Prostate gland (tissue), 2 donors: ENCODE measurements around the gene KCNN3. TPM values are rescaled to one million over a fixed set of nuclear protein-coding genes. Genes with fewer than 3 reads are reported as not detected.

Source experiments
- DNase-seq: peaks from one replicate; pipeline ENCODE4 v3.0.0-alpha.2; 2019; ENCODE audit warnings: low spot score
- H3K27ac ChIP-seq, 2 donors: fragments of 200-600 bp; sonication (generic); 2 replicates each; pipeline ENCODE4 v1.5.1; 2017 to 2019
- H3K27me3 ChIP-seq: fragments of 200-600 bp; sonication (generic); replicated peaks from 2 replicates; pipeline ENCODE4 v1.5.1; 2019; ENCODE audit not compliant: insufficient read depth
- H3K36me3 ChIP-seq, 2 donors: fragments of 200-600 bp; sonication (generic); 1 replicate in 1 of 2; 2 replicates in 1 of 2; pipeline versions ENCODE4 v1.5.1 to v1.8.1; 2017 to 2019
- H3K4me1 ChIP-seq: fragments of 200-600 bp; sonication (generic); replicated peaks from 2 replicates; pipeline ENCODE4 v1.5.1; 2019
- H3K4me3 ChIP-seq, 2 donors: fragments of 200-600 bp; sonication (generic); 2 replicates each; pipeline ENCODE4 v1.5.1; 2017 to 2019
- H3K9me3 ChIP-seq: fragments of 200-600 bp; sonication (generic); 2 replicates; pipeline ENCODE4 v1.5.1; 2017
- POLR2A ChIP-seq: fragments of 450-650 bp; IDR thresholded peaks from one replicate; pipeline ENCODE4 v1.6.1; 2016; ENCODE audit warnings: antibody characterized with exemption, mild to moderate bottlenecking
- POLR2AphosphoS5 ChIP-seq: sonication (generic); formaldehyde crosslinking; IDR thresholded peaks from one replicate; pipeline ENCODE4 v1.6.1; 2017; ENCODE audit warnings: antibody characterized with exemption
- WGBS: methylation state at CpG from one replicate; pipeline ENCODE4 v1.1.5; 2018; 5-methylcytosine and 5-hydroxymethylcytosine counted together
- intact Hi-C: fragments of 100-400 bp; cut with DNase I; formaldehyde crosslinking; loops from one replicate; pipeline ENCODE4 v1.14.2; 2022
- total RNA-seq, 2 donors: library from RNA; depleted of rRNA; stranded (reverse); fragments of >200 nt; gene quantifications; one replicate each; pipeline ENCODE4 v1.1.0, GENCODE V29; 2016
- TF ChIP-seq, protein P1 (sequence below), 4 experiments: fragments of 200-600 bp in 2 of 4; fragments of 450-650 bp in 2 of 4; sonication (generic) in 2 of 4; IDR thresholded peaks; 1 replicate in 3 of 4; 2 replicates in 1 of 4; pipeline ENCODE4 v1.5.1; 2016 to 2019; ENCODE audit warnings: antibody characterized with exemption in 4 of 4, mild to moderate bottlenecking in 2 of 4, moderate library complexity in 2 of 4

Gene KCNN3
- total RNA-seq, 2 donors from 2014 or later = 1.2 to 3.0 TPM

DNA sequence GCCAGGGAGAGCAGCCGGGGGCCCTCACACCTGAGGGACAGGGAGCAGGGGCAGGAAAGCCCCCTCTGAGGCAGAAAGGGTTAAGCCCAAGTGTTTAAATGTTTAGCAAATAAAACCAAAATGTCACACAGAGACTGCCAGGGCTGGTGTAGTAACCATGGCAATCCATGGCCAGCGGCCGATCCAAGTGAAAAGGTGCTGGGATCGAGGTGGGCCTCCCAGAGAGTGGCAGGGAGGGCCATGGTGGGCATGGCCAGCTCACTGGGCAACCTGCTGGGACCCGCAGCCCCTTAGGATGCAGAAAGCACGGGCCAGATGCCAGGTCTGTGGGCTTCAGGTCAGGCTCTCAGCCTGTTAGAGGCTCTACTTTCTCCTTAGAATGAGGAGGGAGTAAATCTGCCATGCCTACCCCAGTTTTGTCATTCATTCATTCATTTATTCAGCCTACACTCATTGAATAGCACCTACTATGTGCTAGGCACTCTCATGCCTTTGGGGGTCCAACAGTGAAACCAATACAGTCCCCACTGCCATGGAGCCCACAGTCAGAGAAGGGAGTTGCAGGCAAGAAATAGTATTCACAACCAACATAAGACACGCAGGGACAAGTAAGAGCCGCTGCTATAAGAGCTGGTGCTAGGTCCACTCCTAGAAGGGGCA is 56.1 kb downstream of the KCNN3 start:
- Histone ChIP-seq H3K27ac (no peak overlapping the region), H3K4me3 (no peak overlapping the region)

DNA sequence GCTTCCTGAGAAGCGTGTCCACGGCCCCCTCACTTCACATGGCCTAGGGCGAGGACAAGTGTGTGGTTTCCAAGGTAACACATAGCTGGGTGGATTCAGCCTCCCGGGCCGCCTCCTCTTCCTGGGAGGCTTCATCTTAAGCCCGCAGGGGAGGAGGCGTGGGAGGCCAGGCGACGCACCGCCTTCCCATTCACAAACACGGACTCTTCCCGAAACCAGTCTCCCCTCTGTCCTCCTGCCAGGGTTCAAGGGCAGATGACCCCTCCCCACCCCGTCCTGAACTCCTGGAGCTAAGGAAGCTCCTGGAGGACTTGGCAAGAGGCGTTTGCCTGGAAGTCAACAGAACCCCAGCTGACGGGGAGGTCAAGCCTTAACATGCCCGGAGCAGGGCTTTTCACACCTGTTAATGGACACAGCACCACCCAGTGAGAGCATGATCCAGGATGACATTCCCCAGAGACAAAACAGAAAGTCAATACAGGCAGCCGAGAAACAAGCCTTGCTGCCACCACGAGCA is 56.7 kb downstream of the KCNN3 start:
- peak overlapping the region in 1 of 2 donors; percentile 36 for H3K27ac ChIP-seq
- DNase-seq = peak; percentile 73
- peaks cover 8% of the 10 kb centered on the region for H3K4me1 ChIP-seq
- peak; percentile 63 for TF ChIP-seq POLR2AphosphoS5
- TF ChIP-seq, protein P1, sequence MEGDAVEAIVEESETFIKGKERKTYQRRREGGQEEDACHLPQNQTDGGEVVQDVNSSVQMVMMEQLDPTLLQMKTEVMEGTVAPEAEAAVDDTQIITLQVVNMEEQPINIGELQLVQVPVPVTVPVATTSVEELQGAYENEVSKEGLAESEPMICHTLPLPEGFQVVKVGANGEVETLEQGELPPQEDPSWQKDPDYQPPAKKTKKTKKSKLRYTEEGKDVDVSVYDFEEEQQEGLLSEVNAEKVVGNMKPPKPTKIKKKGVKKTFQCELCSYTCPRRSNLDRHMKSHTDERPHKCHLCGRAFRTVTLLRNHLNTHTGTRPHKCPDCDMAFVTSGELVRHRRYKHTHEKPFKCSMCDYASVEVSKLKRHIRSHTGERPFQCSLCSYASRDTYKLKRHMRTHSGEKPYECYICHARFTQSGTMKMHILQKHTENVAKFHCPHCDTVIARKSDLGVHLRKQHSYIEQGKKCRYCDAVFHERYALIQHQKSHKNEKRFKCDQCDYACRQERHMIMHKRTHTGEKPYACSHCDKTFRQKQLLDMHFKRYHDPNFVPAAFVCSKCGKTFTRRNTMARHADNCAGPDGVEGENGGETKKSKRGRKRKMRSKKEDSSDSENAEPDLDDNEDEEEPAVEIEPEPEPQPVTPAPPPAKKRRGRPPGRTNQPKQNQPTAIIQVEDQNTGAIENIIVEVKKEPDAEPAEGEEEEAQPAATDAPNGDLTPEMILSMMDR (IDR thresholded peaks at IDR 0.05) = no peak
- H3K4me3 ChIP-seq = no peak overlapping the region
- no peaks in the 10 kb centered on the region for H3K27me3 ChIP-seq
- intact Hi-C loops = no loop called here
- H3K9me3 ChIP-seq = no peaks in the 10 kb centered on the region
- 47% methylated on average over 18 of the region's 18 CpGs for WGBS
- H3K36me3 ChIP-seq = no peaks in the 10 kb centered on the region

More for the DNA sequence above, 56.1 kb downstream of the KCNN3 start:
- intact Hi-C loops = no loop called here
- TF ChIP-seq, protein P1 (IDR thresholded peaks at IDR 0.05) = no peak
- no peak for TF ChIP-seq POLR2AphosphoS5
- no peak for TF ChIP-seq POLR2A
- H3K27me3 ChIP-seq = no peaks in the 10 kb centered on the region
- whole genome bisulfite sequencing = 59% methylated on average over 8 of the region's 8 CpGs
- H3K4me1 ChIP-seq = peaks cover 8% of the 10 kb centered on the region
- no peaks in the 10 kb centered on the region for H3K9me3 ChIP-seq
- no peaks in the 10 kb centered on the region for H3K36me3 ChIP-seq
- DNase-seq = no peak

GRCh38 chr1:154812877-154813276 is 57.2 kb downstream of the KCNN3 start:
- Histone ChIP-seq H3K9me3 (no peaks in the 10 kb centered on the region), H3K4me3 (no peak overlapping the region), H3K27ac (no peak overlapping the region), H3K4me1 (peaks cover 8% of the 10 kb centered on the region), H3K36me3 (no peaks in the 10 kb centered on the region), H3K27me3 (no peaks in the 10 kb centered on the region)
- TF ChIP-seq POLR2AphosphoS5 = no peak
- TF ChIP-seq, protein P1 (IDR thresholded peaks at IDR 0.05) = no peak
- TF ChIP-seq POLR2A = no peak
- intact Hi-C loops = no loop called here
- no peak for DNase-seq
- 91% methylated on average over 3 of the region's 3 CpGs for WGBS

GRCh38 chr1:154810571-154810970 is 59.5 kb downstream of the KCNN3 start:
- no peaks in the 10 kb centered on the region for H3K36me3 ChIP-seq
- intact Hi-C loops = no loop called here
- no peaks in the 10 kb centered on the region for H3K27me3 ChIP-seq
- peaks cover 8% of the 10 kb centered on the region for H3K4me1 ChIP-seq
- H3K9me3 ChIP-seq = no peaks in the 10 kb centered on the region
- 100% methylated on average over 1 of the region's 1 CpG for WGBS
- peak overlapping the region in 1 of 2 donors; percentile 35 for H3K27ac ChIP-seq
- no peak overlapping the region for H3K4me3 ChIP-seq
- TF ChIP-seq, protein P1 (IDR thresholded peaks at IDR 0.05) = no peak
- TF ChIP-seq POLR2AphosphoS5 = no peak
- no peak for TF ChIP-seq POLR2A
- DNase-seq = no peak
